ENCODE data around the gene EIF4H.
A peak's percentile ranks its signal among the peaks of the same experiment; 100 is the strongest.

The EIF4H gene

GRCh38 chr7:74220229-74220628 lies 46.1 kb downstream of the EIF4H start:
- H3K27me3 ChIP-seq (ENCODE audit: control insufficient read depth, low read length), result no peaks in the 10 kb centered on the region
- H3K9me2 ChIP-seq (replicated peaks; ENCODE audit: control insufficient read depth, low read length), result no peaks in the 10 kb centered on the region
- H3K27ac ChIP-seq (ENCODE audit: low read depth, low read length), result peak overlapping the region; percentile 92
- peak overlapping the region; percentile 34 for H3K4me2 ChIP-seq (ENCODE audit: low read length)
- H3K79me2 ChIP-seq (ENCODE audit: control insufficient read depth, low read length), result peaks cover 24% of the 10 kb centered on the region
- TF ChIP-seq CTCF (IDR thresholded peaks at IDR 0.05; ENCODE audit: low read depth, low read length, poor library complexity, severe bottlenecking) (no peak), EZH2phosphoT487 (IDR thresholded peaks at IDR 0.05; ENCODE audit: borderline replicate concordance, low read length) (no peak)
- H3K4me3 ChIP-seq (ENCODE audit: low read length), result no peak overlapping the region
- no peaks in the 10 kb centered on the region for H4K20me1 ChIP-seq (ENCODE audit: control insufficient read depth, insufficient read depth, low read depth, low read length)
- peaks cover 83% of the 10 kb centered on the region for H3K36me3 ChIP-seq (ENCODE audit: control insufficient read depth, low read length)
- H3K9me3 ChIP-seq (ENCODE audit: control insufficient read depth, insufficient read depth, low read length), result no peaks in the 10 kb centered on the region
- peaks cover 79% of the 10 kb centered on the region for H3K4me1 ChIP-seq (ENCODE audit: control insufficient read depth, low read length)
- H3F3A ChIP-seq (ENCODE audit: control insufficient read depth, insufficient read depth), result peaks cover 33% of the 10 kb centered on the region

- Histone ChIP-seq H3K9me2 (replicated peaks; ENCODE audit: control insufficient read depth, low read length) (no peaks in the 10 kb centered on the region), H3K4me1 (ENCODE audit: control insufficient read depth, low read length) (peaks cover 69% of the 10 kb centered on the region), H3K36me3 (ENCODE audit: control insufficient read depth, low read length) (peaks cover 81% of the 10 kb centered on the region), H3K4me2 (ENCODE audit: low read length) (no peak overlapping the region), H3K4me3 (ENCODE audit: low read length) (no peak overlapping the region), H4K20me1 (ENCODE audit: control insufficient read depth, insufficient read depth, low read depth, low read length) (no peaks in the 10 kb centered on the region), H3K79me2 (ENCODE audit: control insufficient read depth, low read length) (peaks cover 15% of the 10 kb centered on the region; the same call in 1 of the 2 replicates), H3K27ac (ENCODE audit: low read depth, low read length) (no peak overlapping the region), H3K27me3 (ENCODE audit: control insufficient read depth, low read length) (no peaks in the 10 kb centered on the region), H3K9me3 (ENCODE audit: control insufficient read depth, insufficient read depth, low read length) (no peaks in the 10 kb centered on the region), H3F3A (ENCODE audit: control insufficient read depth, insufficient read depth) (peaks cover 23% of the 10 kb centered on the region)
- no peak for TF ChIP-seq CTCF (IDR thresholded peaks at IDR 0.05; ENCODE audit: low read depth, low read length, poor library complexity, severe bottlenecking)
- no peak for TF ChIP-seq EZH2phosphoT487 (IDR thresholded peaks at IDR 0.05; ENCODE audit: borderline replicate concordance, low read length)
These were observed 47.6 kb downstream of the EIF4H start for GRCh38 chr7:74221713-74222112.

- Histone ChIP-seq H3K9me2 (replicated peaks; ENCODE audit: control insufficient read depth, low read length) (no peaks in the 10 kb centered on the region), H3K27ac (ENCODE audit: low read depth, low read length) (peak overlapping the region; percentile 22), H3K27me3 (ENCODE audit: control insufficient read depth, low read length) (no peaks in the 10 kb centered on the region), H4K20me1 (ENCODE audit: control insufficient read depth, insufficient read depth, low read depth, low read length) (no peaks in the 10 kb centered on the region), H3K79me2 (ENCODE audit: control insufficient read depth, low read length) (peaks cover 13% of the 10 kb centered on the region; the same call in 1 of the 2 replicates), H3K4me1 (ENCODE audit: control insufficient read depth, low read length) (peaks cover 56% of the 10 kb centered on the region), H3F3A (ENCODE audit: control insufficient read depth, insufficient read depth) (peaks cover 13% of the 10 kb centered on the region), H3K9me3 (ENCODE audit: control insufficient read depth, insufficient read depth, low read length) (no peaks in the 10 kb centered on the region), H3K4me2 (ENCODE audit: low read length) (no peak overlapping the region), H3K36me3 (ENCODE audit: control insufficient read depth, low read length) (peaks cover 75% of the 10 kb centered on the region), H3K4me3 (ENCODE audit: low read length) (no peak overlapping the region)
- no peak for TF ChIP-seq EZH2phosphoT487 (IDR thresholded peaks at IDR 0.05; ENCODE audit: borderline replicate concordance, low read length)
- TF ChIP-seq CTCF (IDR thresholded peaks at IDR 0.05; ENCODE audit: low read depth, low read length, poor library complexity, severe bottlenecking), result no peak
These were observed 48.9 kb downstream of the EIF4H start for GRCh38 chr7:74222851-74223710.

All from DOHH2 (cell line).